Measurements from ENCODE around the gene FOXJ3.

Gene FOXJ3

DNA sequence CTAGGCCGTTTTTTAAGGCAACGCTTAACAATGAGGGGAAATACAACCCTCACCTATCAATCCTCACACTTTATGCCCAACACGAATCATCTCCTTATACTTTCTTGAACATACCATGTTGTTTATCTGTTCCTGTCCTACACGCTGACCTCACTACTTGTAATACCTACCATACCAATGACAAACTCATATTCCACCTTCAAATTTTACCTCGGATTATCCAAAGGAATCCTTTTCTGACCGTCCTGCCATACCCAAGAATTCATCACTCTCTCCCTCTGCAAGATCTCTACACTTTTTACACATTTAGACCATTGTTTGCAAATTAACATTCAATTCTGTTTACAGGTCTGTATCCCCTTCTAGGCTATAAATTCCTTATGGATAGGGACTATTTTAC, 106.1 kb downstream of the FOXJ3 start:
- TF ChIP-seq ZNF274 (IDR thresholded peaks at IDR 0.05; ENCODE audit: low read depth, low read length) (no peak), SUZ12 (IDR thresholded peaks at IDR 0.05; ENCODE audit: extremely low read depth, insufficient read depth, insufficient read length) (no peak), YY1 (IDR thresholded peaks at IDR 0.05; ENCODE audit: insufficient read depth, insufficient read length) (no peak)
- Histone ChIP-seq H3K27me3 (ENCODE audit: insufficient read depth, insufficient read length) (no peaks in the 10 kb centered on the region), H3K4me3 (ENCODE audit: insufficient read length, low read depth) (no peak overlapping the region), H3K9ac (ENCODE audit: insufficient read length, low read depth) (no peak overlapping the region), H3K9me3 (ENCODE audit: insufficient read depth, low read length) (no peaks in the 10 kb centered on the region), H3K36me3 (ENCODE audit: insufficient read depth, insufficient read length, low read length) (peaks cover 9% of the 10 kb centered on the region), H3K4me1 (ENCODE audit: insufficient read depth, insufficient read length) (no peaks in the 10 kb centered on the region)
- DNase-seq (ENCODE audit: low read depth, low spot score), result no peak

DNA sequence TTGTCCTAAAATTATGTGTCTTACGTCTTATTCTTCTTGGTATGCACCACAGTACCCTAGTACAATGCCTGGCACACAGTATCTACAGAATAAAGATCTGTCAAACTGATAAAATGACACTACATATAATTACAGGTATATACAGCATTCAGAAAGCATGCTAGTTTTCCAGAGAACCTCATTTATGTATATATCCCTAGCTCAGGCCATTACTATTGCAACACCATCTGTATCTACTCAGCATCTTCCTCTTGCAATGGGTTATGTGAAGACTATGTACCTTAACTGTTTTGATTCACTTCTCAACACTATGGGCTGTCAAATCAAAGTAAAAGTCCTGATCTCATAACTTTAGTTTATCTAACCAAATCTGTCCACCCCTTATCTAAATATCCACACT, 112.0 kb downstream of the FOXJ3 start:
- Histone ChIP-seq H3K27me3 (ENCODE audit: insufficient read depth, insufficient read length) (no peaks in the 10 kb centered on the region), H3K4me1 (ENCODE audit: insufficient read depth, insufficient read length) (no peaks in the 10 kb centered on the region), H3K9me3 (ENCODE audit: insufficient read depth, low read length) (peaks cover 22% of the 10 kb centered on the region; the same call in 1 of the 2 replicates), H3K9ac (ENCODE audit: insufficient read length, low read depth) (no peak overlapping the region), H3K4me3 (ENCODE audit: insufficient read length, low read depth) (no peak overlapping the region), H3K36me3 (ENCODE audit: insufficient read depth, insufficient read length, low read length) (peaks cover 17% of the 10 kb centered on the region)
- DNase-seq (ENCODE audit: low read depth, low spot score), result no peak
- no peak for TF ChIP-seq ZNF274 (IDR thresholded peaks at IDR 0.05; ENCODE audit: low read depth, low read length)
- no peak for TF ChIP-seq YY1 (IDR thresholded peaks at IDR 0.05; ENCODE audit: insufficient read depth, insufficient read length)
- TF ChIP-seq SUZ12 (IDR thresholded peaks at IDR 0.05; ENCODE audit: extremely low read depth, insufficient read depth, insufficient read length), result no peak

DNA sequence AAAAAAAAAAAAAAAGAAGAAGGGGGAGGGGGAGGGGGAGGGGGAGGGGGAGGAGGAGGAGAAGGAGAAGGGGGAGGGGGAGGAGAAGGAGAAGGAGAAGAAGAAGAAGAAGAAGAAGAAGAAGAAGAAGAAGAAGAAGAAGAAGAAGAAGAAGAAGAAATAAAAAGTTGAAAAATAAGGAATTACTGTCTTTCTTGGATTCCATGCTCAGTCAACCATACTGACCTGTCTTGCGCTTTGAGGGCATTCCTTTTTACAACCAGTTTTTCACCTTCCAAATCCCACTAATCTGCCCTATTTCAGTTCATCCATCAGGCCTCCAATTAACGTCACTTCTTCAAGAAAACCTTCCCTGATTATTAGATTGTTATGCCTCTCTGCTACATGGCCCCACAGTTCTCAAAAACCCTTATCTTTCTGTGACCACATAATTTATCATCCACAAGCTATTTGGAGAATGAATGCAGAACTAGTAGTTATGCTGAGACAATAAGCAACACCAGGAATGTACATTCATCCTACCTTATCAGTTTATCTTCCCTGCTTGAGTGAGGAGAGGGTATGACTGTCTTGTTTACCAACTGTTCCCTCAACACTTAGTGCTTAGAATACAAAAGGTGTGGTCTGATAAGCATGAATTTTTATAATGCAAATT, 113.0 kb downstream of the FOXJ3 start:
- no peak overlapping the region for H3K4me3 ChIP-seq (ENCODE audit: insufficient read length, low read depth)
- H3K9ac ChIP-seq (ENCODE audit: insufficient read length, low read depth), result no peak overlapping the region
- H3K9me3 ChIP-seq (ENCODE audit: insufficient read depth, low read length), result peaks cover 22% of the 10 kb centered on the region; the same call in 1 of the 2 replicates
- no peaks in the 10 kb centered on the region for H3K27me3 ChIP-seq (ENCODE audit: insufficient read depth, insufficient read length)
- H3K36me3 ChIP-seq (ENCODE audit: insufficient read depth, insufficient read length, low read length), result peaks cover 11% of the 10 kb centered on the region
- TF ChIP-seq YY1 (IDR thresholded peaks at IDR 0.05; ENCODE audit: insufficient read depth, insufficient read length), result no peak
- TF ChIP-seq SUZ12 (IDR thresholded peaks at IDR 0.05; ENCODE audit: extremely low read depth, insufficient read depth, insufficient read length), result no peak
- no peak for TF ChIP-seq ZNF274 (IDR thresholded peaks at IDR 0.05; ENCODE audit: low read depth, low read length)
- no peaks in the 10 kb centered on the region for H3K4me1 ChIP-seq (ENCODE audit: insufficient read depth, insufficient read length)
- DNase-seq (ENCODE audit: low read depth, low spot score), result no peak

DNA sequence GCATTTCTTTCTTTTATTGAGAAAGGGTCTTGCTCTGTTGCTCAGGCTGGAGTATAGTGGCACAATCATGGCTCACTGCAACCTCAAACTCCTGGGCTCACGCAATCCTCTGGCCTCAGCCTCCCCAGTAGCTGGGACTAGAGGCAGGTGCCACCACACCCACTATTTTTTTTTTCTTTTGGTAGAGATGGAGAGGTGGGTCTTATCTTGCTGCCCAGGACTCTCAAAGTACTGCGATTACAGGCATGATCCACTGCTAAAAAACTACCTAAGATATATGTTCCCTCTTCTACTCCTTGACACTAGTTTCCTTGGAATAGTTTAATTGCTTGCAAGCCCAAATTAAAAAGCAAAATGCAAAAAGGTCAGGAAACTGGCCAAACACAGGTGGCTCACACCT, 113.6 kb downstream of the FOXJ3 start:
- no peak for DNase-seq (ENCODE audit: low read depth, low spot score)
- peaks cover 11% of the 10 kb centered on the region for H3K36me3 ChIP-seq (ENCODE audit: insufficient read depth, insufficient read length, low read length)
- H3K4me3 ChIP-seq (ENCODE audit: insufficient read length, low read depth), result no peak overlapping the region
- H3K27me3 ChIP-seq (ENCODE audit: insufficient read depth, insufficient read length), result no peaks in the 10 kb centered on the region
- H3K9me3 ChIP-seq (ENCODE audit: insufficient read depth, low read length), result peaks cover 22% of the 10 kb centered on the region; the same call in 1 of the 2 replicates
- no peaks in the 10 kb centered on the region for H3K4me1 ChIP-seq (ENCODE audit: insufficient read depth, insufficient read length)
- H3K9ac ChIP-seq (ENCODE audit: insufficient read length, low read depth), result no peak overlapping the region
- TF ChIP-seq SUZ12 (IDR thresholded peaks at IDR 0.05; ENCODE audit: extremely low read depth, insufficient read depth, insufficient read length) (no peak), YY1 (IDR thresholded peaks at IDR 0.05; ENCODE audit: insufficient read depth, insufficient read length) (no peak), ZNF274 (IDR thresholded peaks at IDR 0.05; ENCODE audit: low read depth, low read length) (no peak)

DNA sequence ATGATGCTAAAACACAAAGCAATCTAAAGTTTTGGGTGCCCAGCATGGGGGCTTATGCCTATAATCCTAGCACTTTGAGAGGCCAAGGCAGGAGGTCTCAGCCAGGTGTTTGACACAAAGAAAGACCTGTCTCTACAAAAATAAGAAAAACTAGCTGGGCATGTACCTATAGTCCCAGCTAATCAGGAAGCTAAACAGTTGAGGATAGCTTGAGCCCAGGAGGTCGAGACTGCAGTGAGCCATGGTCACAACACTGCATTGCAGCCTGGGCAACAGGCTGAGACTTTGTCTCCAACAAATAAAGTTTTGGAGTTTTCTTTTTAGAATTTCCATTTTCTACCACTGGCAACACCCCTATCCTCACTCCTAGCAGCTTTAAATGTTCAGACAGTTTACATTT, 115.4 kb downstream of the FOXJ3 start:
- Histone ChIP-seq H3K9me3 (ENCODE audit: insufficient read depth, low read length) (peaks cover 22% of the 10 kb centered on the region; the same call in 1 of the 2 replicates), H3K36me3 (ENCODE audit: insufficient read depth, insufficient read length, low read length) (peaks cover 8% of the 10 kb centered on the region), H3K4me3 (ENCODE audit: insufficient read length, low read depth) (no peak overlapping the region), H3K27me3 (ENCODE audit: insufficient read depth, insufficient read length) (no peaks in the 10 kb centered on the region), H3K9ac (ENCODE audit: insufficient read length, low read depth) (no peak overlapping the region), H3K4me1 (ENCODE audit: insufficient read depth, insufficient read length) (no peaks in the 10 kb centered on the region)
- TF ChIP-seq SUZ12 (IDR thresholded peaks at IDR 0.05; ENCODE audit: extremely low read depth, insufficient read depth, insufficient read length) (no peak), ZNF274 (IDR thresholded peaks at IDR 0.05; ENCODE audit: low read depth, low read length) (no peak), YY1 (IDR thresholded peaks at IDR 0.05; ENCODE audit: insufficient read depth, insufficient read length) (no peak)
- DNase-seq (ENCODE audit: low read depth, low spot score), result no peak

DNA sequence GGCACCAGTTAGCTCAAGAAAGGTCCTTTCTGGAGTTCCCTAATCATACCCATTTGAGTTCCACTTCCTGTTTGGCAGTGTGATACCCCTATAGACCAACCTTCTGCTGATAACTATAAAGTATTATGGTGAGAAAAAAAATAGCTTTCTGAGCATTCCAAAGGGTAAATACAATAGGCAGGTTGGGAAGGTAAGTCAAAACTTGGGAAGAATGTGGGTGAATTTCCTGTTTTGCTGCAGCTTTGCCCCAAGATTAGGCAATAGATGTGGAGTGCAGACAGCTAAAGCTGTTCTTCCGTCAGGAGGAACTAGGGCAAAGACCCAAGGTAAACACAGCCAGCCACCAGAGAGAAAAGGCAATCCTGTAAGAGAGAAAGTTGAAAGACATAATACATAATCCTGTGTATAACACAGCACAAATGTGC, 120.6 kb downstream of the FOXJ3 start:
- Histone ChIP-seq H3K36me3 (ENCODE audit: insufficient read depth, insufficient read length, low read length) (peaks cover 11% of the 10 kb centered on the region), H3K27me3 (ENCODE audit: insufficient read depth, insufficient read length) (no peaks in the 10 kb centered on the region), H3K4me3 (ENCODE audit: insufficient read length, low read depth) (no peak overlapping the region), H3K4me1 (ENCODE audit: insufficient read depth, insufficient read length) (peaks cover 3% of the 10 kb centered on the region), H3K9ac (ENCODE audit: insufficient read length, low read depth) (no peak overlapping the region), H3K9me3 (ENCODE audit: insufficient read depth, low read length) (no peaks in the 10 kb centered on the region)
- TF ChIP-seq SUZ12 (IDR thresholded peaks at IDR 0.05; ENCODE audit: extremely low read depth, insufficient read depth, insufficient read length) (no peak), ZNF274 (IDR thresholded peaks at IDR 0.05; ENCODE audit: low read depth, low read length) (no peak), YY1 (IDR thresholded peaks at IDR 0.05; ENCODE audit: insufficient read depth, insufficient read length) (no peak)
- no peak for DNase-seq (ENCODE audit: low read depth, low spot score)

DNA sequence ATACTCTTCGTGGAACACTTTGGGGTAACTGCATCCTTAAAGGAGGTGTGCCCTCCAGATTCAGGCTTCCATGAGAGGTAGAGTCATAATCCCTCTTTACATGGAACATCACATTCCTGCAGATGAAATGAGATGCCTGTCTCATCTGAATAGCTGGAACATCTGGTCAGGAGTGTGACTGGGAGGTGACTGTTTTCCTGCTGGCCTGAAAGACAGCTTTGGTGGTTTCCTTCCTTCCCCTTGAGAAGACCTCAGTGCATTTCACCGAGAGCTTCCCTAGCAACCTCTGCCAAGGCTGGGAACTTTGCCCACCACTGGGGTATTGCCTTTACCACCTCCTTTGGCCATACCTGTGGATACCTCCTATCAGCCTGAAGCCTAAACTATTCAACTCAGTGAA, 123.8 kb downstream of the FOXJ3 start:
- no peaks in the 10 kb centered on the region for H3K27me3 ChIP-seq (ENCODE audit: insufficient read depth, insufficient read length)
- no peak overlapping the region for H3K9ac ChIP-seq (ENCODE audit: insufficient read length, low read depth)
- H3K9me3 ChIP-seq (ENCODE audit: insufficient read depth, low read length), result no peaks in the 10 kb centered on the region
- H3K4me3 ChIP-seq (ENCODE audit: insufficient read length, low read depth), result no peak overlapping the region
- peaks cover 13% of the 10 kb centered on the region for H3K36me3 ChIP-seq (ENCODE audit: insufficient read depth, insufficient read length, low read length)
- H3K4me1 ChIP-seq (ENCODE audit: insufficient read depth, insufficient read length), result peaks cover 3% of the 10 kb centered on the region
- no peak for DNase-seq (ENCODE audit: low read depth, low spot score)
- TF ChIP-seq ZNF274 (IDR thresholded peaks at IDR 0.05; ENCODE audit: low read depth, low read length) (no peak), YY1 (IDR thresholded peaks at IDR 0.05; ENCODE audit: insufficient read depth, insufficient read length) (no peak), SUZ12 (IDR thresholded peaks at IDR 0.05; ENCODE audit: extremely low read depth, insufficient read depth, insufficient read length) (no peak)
